Measurements from ENCODE around the gene PRDX5.
"Not testable (repeated sequence)": the region's sequence is repeated elsewhere in the genome, so short reads cannot be mapped to it uniquely, and the experiment has no call there.

Gene PRDX5

DNA sequence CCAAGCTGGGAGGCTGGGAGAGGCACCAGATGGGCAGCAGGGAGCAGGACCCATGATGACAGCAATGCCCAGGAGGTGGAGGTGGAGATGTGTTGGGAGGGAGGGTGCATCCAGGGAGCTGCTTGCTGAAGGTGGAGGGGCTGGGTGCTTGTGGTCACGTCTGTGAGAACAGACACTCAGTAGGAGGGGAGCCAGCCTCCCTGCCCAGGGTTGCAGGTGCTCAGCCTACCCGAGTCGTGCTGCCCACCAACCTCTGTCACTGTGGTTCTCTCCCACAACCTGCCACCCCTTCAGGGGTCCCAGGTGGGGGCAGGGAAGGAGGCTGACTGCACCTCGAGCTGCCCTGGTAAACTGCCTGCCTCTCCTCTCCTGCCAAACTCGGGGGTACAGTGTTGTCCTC lies 5.5 kb downstream of the PRDX5 start:
- Histone ChIP-seq H3K4me1 (ENCODE audit: control insufficient read depth, insufficient read depth, low read length) (peaks cover 11% of the 10 kb centered on the region), H3K9me3 (replicated peaks; ENCODE audit: low read length) (no peaks in the 10 kb centered on the region), H3K4me3 (ENCODE audit: low read length) (no peak overlapping the region), H3K27me3 (ENCODE audit: control insufficient read depth, insufficient read depth, low read length) (peaks cover 3% of the 10 kb centered on the region), H3K4me2 (ENCODE audit: low read length) (no peak overlapping the region), H3K9ac (ENCODE audit: low read depth, low read length) (no peak overlapping the region), H3K36me3 (ENCODE audit: insufficient read depth, low read length) (peaks cover 23% of the 10 kb centered on the region)

DNA sequence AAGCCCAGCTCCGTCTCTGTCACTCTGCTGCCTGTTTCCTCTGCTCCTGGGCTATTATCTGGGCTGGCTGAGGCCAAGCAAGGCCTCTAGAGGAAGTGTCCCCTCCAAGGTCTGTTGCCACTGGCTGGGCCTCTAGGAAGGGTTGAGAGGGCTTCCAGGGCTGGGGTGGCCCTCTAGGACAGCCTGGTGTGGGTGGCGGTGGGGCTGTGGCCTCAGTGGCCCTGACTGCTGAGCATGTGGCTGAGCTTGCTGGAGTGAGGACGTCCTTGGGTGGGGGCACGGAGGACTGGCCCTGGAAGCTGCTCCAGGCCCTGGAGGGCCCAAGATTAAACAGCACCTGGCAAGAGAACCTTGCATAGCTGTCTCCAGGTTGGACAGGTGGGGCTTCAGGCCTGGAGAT lies 6.1 kb downstream of the PRDX5 start:
- H3K9me3 ChIP-seq (replicated peaks; ENCODE audit: low read length); H3K4me3 ChIP-seq (ENCODE audit: low read length); H3K4me2 ChIP-seq (ENCODE audit: low read length); H3K4me1 ChIP-seq (ENCODE audit: control insufficient read depth, insufficient read depth, low read length); H3K27me3 ChIP-seq (ENCODE audit: control insufficient read depth, insufficient read depth, low read length); H3K9ac ChIP-seq (ENCODE audit: low read depth, low read length): not testable (repeated sequence)
- peaks cover 23% of the 10 kb centered on the region for H3K36me3 ChIP-seq (ENCODE audit: insufficient read depth, low read length)

DNA sequence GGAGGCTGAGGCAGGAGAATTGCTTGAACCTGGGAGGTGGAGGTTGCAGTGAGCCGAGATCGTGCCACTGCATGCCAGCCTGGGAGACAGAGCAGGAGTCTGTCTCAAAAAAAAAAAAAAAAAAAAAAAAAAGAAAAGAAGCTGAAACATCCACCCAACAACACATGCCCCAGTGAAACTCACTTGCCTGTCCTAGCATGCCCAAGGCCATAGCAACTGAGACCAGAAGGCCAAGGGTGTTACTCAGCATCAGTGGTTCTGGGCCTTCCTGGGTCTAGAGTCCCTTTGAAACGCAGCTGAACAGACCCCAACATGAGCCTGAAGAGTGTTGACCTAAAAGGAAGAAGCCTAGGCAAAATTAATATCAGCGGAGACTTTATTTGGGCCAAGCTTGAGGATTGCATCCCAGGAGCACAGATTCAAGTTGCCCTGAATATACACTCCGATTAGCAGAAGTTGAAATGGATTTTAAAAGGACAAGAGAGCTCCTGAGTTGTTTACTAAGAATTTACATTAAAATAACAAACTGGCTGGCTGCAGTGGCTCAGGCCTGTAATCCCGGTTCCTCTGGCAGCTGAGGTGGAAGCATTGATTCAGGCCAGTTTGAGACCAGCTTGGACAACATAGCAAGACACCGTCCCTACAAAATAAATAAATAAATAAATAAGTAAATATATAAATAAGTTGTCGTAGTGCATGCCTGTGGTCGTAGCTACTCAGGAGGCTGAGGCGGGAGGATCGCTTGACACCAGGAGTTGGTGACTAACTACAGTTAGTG lies 7.0 kb downstream of the PRDX5 start:
- H3K9me3 ChIP-seq (replicated peaks; ENCODE audit: low read length), result no peaks in the 10 kb centered on the region
- no peak overlapping the region for H3K4me3 ChIP-seq (ENCODE audit: low read length)
- H3K36me3 ChIP-seq (ENCODE audit: insufficient read depth, low read length), result peaks cover 23% of the 10 kb centered on the region
- peaks cover 8% of the 10 kb centered on the region for H3K27me3 ChIP-seq (ENCODE audit: control insufficient read depth, insufficient read depth, low read length)
- no peaks in the 10 kb centered on the region for H3K4me1 ChIP-seq (ENCODE audit: control insufficient read depth, insufficient read depth, low read length)
- H3K4me2 ChIP-seq (ENCODE audit: low read length), result no peak overlapping the region
- no peak overlapping the region for H3K9ac ChIP-seq (ENCODE audit: low read depth, low read length)

GRCh38 chr11:64327375-64327774 lies 9.5 kb downstream of the PRDX5 start:
- H3K4me2 ChIP-seq (ENCODE audit: low read length), result no peak overlapping the region
- H3K36me3 ChIP-seq (ENCODE audit: insufficient read depth, low read length), result peaks cover 5% of the 10 kb centered on the region
- H3K9ac ChIP-seq (ENCODE audit: low read depth, low read length), result no peak overlapping the region
- peaks cover 10% of the 10 kb centered on the region for H3K4me1 ChIP-seq (ENCODE audit: control insufficient read depth, insufficient read depth, low read length)
- no peak overlapping the region for H3K4me3 ChIP-seq (ENCODE audit: low read length)
- H3K27me3 ChIP-seq (ENCODE audit: control insufficient read depth, insufficient read depth, low read length), result peaks cover 8% of the 10 kb centered on the region
- H3K9me3 ChIP-seq (replicated peaks; ENCODE audit: low read length), result no peaks in the 10 kb centered on the region

GRCh38 chr11:64327993-64328392 lies 10.1 kb downstream of the PRDX5 start:
- Histone ChIP-seq H3K4me2 (ENCODE audit: low read length) (no peak overlapping the region), H3K36me3 (ENCODE audit: insufficient read depth, low read length) (no peaks in the 10 kb centered on the region), H3K27me3 (ENCODE audit: control insufficient read depth, insufficient read depth, low read length) (peaks cover 8% of the 10 kb centered on the region)

DNA sequence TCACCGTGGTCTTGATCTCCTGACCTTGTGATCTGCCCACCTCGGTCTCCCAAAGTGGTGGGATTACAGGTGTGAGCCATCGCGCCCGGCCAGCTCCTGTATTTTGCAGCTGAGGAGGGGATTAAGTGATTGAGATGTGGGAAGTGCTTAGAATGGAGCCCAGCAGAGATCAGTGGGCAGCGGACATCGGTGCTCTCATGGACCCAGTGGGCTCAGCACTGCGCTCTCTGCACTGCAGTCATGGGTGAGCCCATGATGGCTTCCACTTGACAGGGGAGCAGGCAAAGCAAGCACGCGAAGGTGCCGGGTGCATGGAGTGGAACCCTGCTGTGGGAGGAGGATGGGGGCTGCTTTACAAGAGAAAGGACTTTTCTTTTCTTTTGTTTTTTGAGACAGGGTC lies 13.0 kb downstream of the PRDX5 start:
- no peak overlapping the region for H3K4me2 ChIP-seq (ENCODE audit: low read length)
- H3K9ac ChIP-seq (ENCODE audit: low read depth, low read length), result no peak overlapping the region
- peaks cover 23% of the 10 kb centered on the region for H3K4me1 ChIP-seq (ENCODE audit: control insufficient read depth, insufficient read depth, low read length)
- no peaks in the 10 kb centered on the region for H3K36me3 ChIP-seq (ENCODE audit: insufficient read depth, low read length)
- H3K9me3 ChIP-seq (replicated peaks; ENCODE audit: low read length), result no peaks in the 10 kb centered on the region
- H3K4me3 ChIP-seq (ENCODE audit: low read length), result no peak overlapping the region
- H3K27me3 ChIP-seq (ENCODE audit: control insufficient read depth, insufficient read depth, low read length), result peaks cover 8% of the 10 kb centered on the region

More at GRCh38 chr11:64327993-64328392, 10.1 kb downstream of the PRDX5 start:
- H3K4me1 ChIP-seq (ENCODE audit: control insufficient read depth, insufficient read depth, low read length), result peaks cover 12% of the 10 kb centered on the region
- H3K4me3 ChIP-seq (ENCODE audit: low read length), result no peak overlapping the region
- no peaks in the 10 kb centered on the region for H3K9me3 ChIP-seq (replicated peaks; ENCODE audit: low read length)
- no peak overlapping the region for H3K9ac ChIP-seq (ENCODE audit: low read depth, low read length)

GRCh38 chr11:64331569-64332371 lies 13.8 kb downstream of the PRDX5 start:
- H3K36me3 ChIP-seq (ENCODE audit: insufficient read depth, low read length), result no peaks in the 10 kb centered on the region
- H3K9me3 ChIP-seq (replicated peaks; ENCODE audit: low read length), result no peaks in the 10 kb centered on the region
- H3K9ac ChIP-seq (ENCODE audit: low read depth, low read length), result no peak overlapping the region
- peak overlapping the region; percentile 20 for H3K4me2 ChIP-seq (ENCODE audit: low read length)
- peaks cover 23% of the 10 kb centered on the region for H3K4me1 ChIP-seq (ENCODE audit: control insufficient read depth, insufficient read depth, low read length)
- H3K4me3 ChIP-seq (ENCODE audit: low read length), result no peak overlapping the region
- peaks cover 8% of the 10 kb centered on the region for H3K27me3 ChIP-seq (ENCODE audit: control insufficient read depth, insufficient read depth, low read length)

DNA sequence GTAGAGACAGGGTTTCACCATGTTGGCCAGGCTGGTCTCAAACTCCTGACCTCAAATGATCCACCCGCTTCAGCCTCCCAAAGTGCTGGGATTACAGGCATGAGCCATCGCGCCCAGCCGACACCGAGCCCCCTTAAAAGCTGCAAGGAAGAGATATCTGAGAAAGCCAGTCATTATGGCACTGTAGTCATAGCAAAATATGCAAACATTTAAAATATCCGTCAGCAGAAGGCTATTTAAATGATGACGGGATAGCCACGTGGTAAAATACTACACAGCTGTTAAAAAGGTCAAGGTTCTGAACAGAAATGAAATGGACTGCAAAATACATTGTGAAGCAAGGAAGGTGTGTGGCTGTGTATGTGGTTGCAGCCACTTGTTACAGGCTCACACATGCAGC lies 15.6 kb downstream of the PRDX5 start:
- peaks cover 23% of the 10 kb centered on the region for H3K4me1 ChIP-seq (ENCODE audit: control insufficient read depth, insufficient read depth, low read length)

GRCh38 chr11:64334764-64335735 lies 17.1 kb downstream of the PRDX5 start:
- Histone ChIP-seq H3K4me2 (ENCODE audit: low read length) (no peak overlapping the region), H3K27me3 (ENCODE audit: control insufficient read depth, insufficient read depth, low read length) (no peaks in the 10 kb centered on the region), H3K9me3 (replicated peaks; ENCODE audit: low read length) (no peaks in the 10 kb centered on the region), H3K4me1 (ENCODE audit: control insufficient read depth, insufficient read depth, low read length) (peaks cover 23% of the 10 kb centered on the region), H3K4me3 (ENCODE audit: low read length) (no peak overlapping the region), H3K36me3 (ENCODE audit: insufficient read depth, low read length) (no peaks in the 10 kb centered on the region), H3K9ac (ENCODE audit: low read depth, low read length) (no peak overlapping the region)

More for the DNA sequence above, 15.6 kb downstream of the PRDX5 start:
- H3K27me3 ChIP-seq (ENCODE audit: control insufficient read depth, insufficient read depth, low read length), result peaks cover 5% of the 10 kb centered on the region
- H3K4me2 ChIP-seq (ENCODE audit: low read length), result no peak overlapping the region
- H3K36me3 ChIP-seq (ENCODE audit: insufficient read depth, low read length), result no peaks in the 10 kb centered on the region
- H3K9ac ChIP-seq (ENCODE audit: low read depth, low read length), result no peak overlapping the region
- H3K4me3 ChIP-seq (ENCODE audit: low read length), result no peak overlapping the region
- H3K9me3 ChIP-seq (replicated peaks; ENCODE audit: low read length), result no peaks in the 10 kb centered on the region

GRCh38 chr11:64337538-64338249 lies 19.8 kb downstream of the PRDX5 start:
- H3K4me1 ChIP-seq (ENCODE audit: control insufficient read depth, insufficient read depth, low read length), result peaks cover 18% of the 10 kb centered on the region
- no peaks in the 10 kb centered on the region for H3K9me3 ChIP-seq (replicated peaks; ENCODE audit: low read length)
- no peak overlapping the region for H3K9ac ChIP-seq (ENCODE audit: low read depth, low read length)
- no peak overlapping the region for H3K4me3 ChIP-seq (ENCODE audit: low read length)
- H3K36me3 ChIP-seq (ENCODE audit: insufficient read depth, low read length), result no peaks in the 10 kb centered on the region
- no peaks in the 10 kb centered on the region for H3K27me3 ChIP-seq (ENCODE audit: control insufficient read depth, insufficient read depth, low read length)
- no peak overlapping the region for H3K4me2 ChIP-seq (ENCODE audit: low read length)
